Mucosa of gallbladder (tissue), 1 donor: ENCODE results near the gene TPP2. TPM values are rescaled to one million over a fixed set of nuclear protein-coding genes. Genes with fewer than 3 reads are reported as not detected.

Experiments
- DNase-seq: peaks from one replicate; pipeline ENCODE4 v3.0.0-alpha.2; 2020; ENCODE audit warnings: low spot score
- total RNA-seq: library from RNA; stranded (reverse); gene quantifications from one replicate; pipeline ENCODE4 v1.2.1, GENCODE V29; 2021
- donor health status: DM: no; HTN: no; CAD: no.

TPP2 gene
- total RNA-seq, 1 donor from 2014 or later, result 37.6 TPM

- DNase-seq, result no peak
Observed at GRCh38 chr13:102597029-102597961, 509 bp downstream of the TPP2 start.

GRCh38 chr13:102598061-102598460 lies 1.3 kb downstream of the TPP2 start:
- DNase-seq, result no peak

GRCh38 chr13:102599426-102600012 lies 2.7 kb downstream of the TPP2 start:
- DNase-seq, result no peak

GRCh38 chr13:102606537-102607309 lies 9.9 kb downstream of the TPP2 start:
- DNase-seq, result no peak

- no peak for DNase-seq
Observed at GRCh38 chr13:102608974-102609373, 12.2 kb downstream of the TPP2 start.

GRCh38 chr13:102609696-102610095 lies 12.9 kb downstream of the TPP2 start:
- no peak for DNase-seq

GRCh38 chr13:102610296-102610895 lies 13.6 kb downstream of the TPP2 start:
- no peak for DNase-seq

- DNase-seq, result no peak
Observed at GRCh38 chr13:102617697-102618350, 21.0 kb downstream of the TPP2 start.

- DNase-seq, result no peak
Observed at GRCh38 chr13:102620516-102620915, 23.7 kb downstream of the TPP2 start.

- no peak for DNase-seq
Observed at GRCh38 chr13:102626928-102627327, 30.1 kb downstream of the TPP2 start.

- no peak for DNase-seq
Observed at GRCh38 chr13:102628559-102628958, 31.8 kb downstream of the TPP2 start.

GRCh38 chr13:102631198-102631597 lies 34.4 kb downstream of the TPP2 start:
- no peak for DNase-seq

GRCh38 chr13:102638741-102639140 lies 42.0 kb downstream of the TPP2 start:
- DNase-seq, result no peak

- DNase-seq, result no peak
Observed at GRCh38 chr13:102642029-102642428, 45.2 kb downstream of the TPP2 start.

GRCh38 chr13:102642475-102642874 lies 45.7 kb downstream of the TPP2 start:
- no peak for DNase-seq

GRCh38 chr13:102643656-102644055 lies 46.9 kb downstream of the TPP2 start:
- no peak for DNase-seq

- DNase-seq, result no peak
Observed at GRCh38 chr13:102645701-102646100, 48.9 kb downstream of the TPP2 start.

- DNase-seq, result no peak
Observed at GRCh38 chr13:102648046-102648445, 51.3 kb downstream of the TPP2 start.

GRCh38 chr13:102650444-102650843 lies 53.7 kb downstream of the TPP2 start:
- DNase-seq, result no peak

GRCh38 chr13:102651392-102651791 lies 54.6 kb downstream of the TPP2 start:
- DNase-seq, result no peak

- DNase-seq, result no peak
Observed at GRCh38 chr13:102651892-102652291, 55.1 kb downstream of the TPP2 start.
